ENCODE data around the gene JAKMIP2.

DNA sequence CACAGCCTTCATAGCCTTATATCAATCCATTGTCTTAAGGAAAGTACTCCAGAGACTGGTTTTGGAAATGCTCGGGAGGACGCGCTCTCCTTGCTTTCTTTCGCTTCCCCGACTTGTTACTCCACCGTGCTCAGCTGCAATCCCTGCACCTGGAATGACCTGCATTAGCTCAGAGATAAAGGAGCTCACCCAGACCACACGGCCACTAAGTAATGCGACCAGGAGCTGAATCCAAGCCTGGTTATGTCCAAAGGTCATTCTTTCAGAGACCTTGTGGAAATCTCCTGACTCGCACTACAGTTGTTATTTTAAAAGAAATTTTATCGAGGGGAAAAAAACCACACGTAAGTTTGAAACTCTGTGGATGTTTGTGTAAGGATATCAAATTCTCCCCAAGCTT, 137.3 kb downstream of the JAKMIP2 start:
- TF ChIP-seq, protein P1, sequence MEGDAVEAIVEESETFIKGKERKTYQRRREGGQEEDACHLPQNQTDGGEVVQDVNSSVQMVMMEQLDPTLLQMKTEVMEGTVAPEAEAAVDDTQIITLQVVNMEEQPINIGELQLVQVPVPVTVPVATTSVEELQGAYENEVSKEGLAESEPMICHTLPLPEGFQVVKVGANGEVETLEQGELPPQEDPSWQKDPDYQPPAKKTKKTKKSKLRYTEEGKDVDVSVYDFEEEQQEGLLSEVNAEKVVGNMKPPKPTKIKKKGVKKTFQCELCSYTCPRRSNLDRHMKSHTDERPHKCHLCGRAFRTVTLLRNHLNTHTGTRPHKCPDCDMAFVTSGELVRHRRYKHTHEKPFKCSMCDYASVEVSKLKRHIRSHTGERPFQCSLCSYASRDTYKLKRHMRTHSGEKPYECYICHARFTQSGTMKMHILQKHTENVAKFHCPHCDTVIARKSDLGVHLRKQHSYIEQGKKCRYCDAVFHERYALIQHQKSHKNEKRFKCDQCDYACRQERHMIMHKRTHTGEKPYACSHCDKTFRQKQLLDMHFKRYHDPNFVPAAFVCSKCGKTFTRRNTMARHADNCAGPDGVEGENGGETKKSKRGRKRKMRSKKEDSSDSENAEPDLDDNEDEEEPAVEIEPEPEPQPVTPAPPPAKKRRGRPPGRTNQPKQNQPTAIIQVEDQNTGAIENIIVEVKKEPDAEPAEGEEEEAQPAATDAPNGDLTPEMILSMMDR (conservative IDR thresholded peaks at IDR 0.05 in 1 of 2, IDR thresholded peaks at IDR 0.05 in 1 of 2; ENCODE audit: low read depth in 1 of 2, low read length in 2 of 2), result no peak
- no peak for TF ChIP-seq EZH2 (IDR thresholded peaks at IDR 0.05; ENCODE audit: low read length, missing control alignments)
